HepG2 (cell line): ENCODE results near the gene HSPB6. TPM values are rescaled to one million over a fixed set of nuclear protein-coding genes. Genes with fewer than 3 reads are reported as not detected.

ENCODE experiments used
- ATAC-seq: fragments of 200-7000 bp; cut with Tn5 transposase; 3 replicates; pipeline ENCODE4 v1.9.1; 2020; ENCODE audit warnings: mild to moderate bottlenecking, moderate library complexity
- BruUV-seq: library from RNA; stranded (reverse); fragments of 400-500 nt; replicated peaks from 2 replicates; lab custom pipeline; 2021; lab: Mats Ljungman, UMichigan
- CTCF ChIA-PET: fragments of 300-600 bp; formaldehyde crosslinking; extraction: SDS; loops from one replicate; lab custom pipeline; 2021; ENCODE audit warnings: low total read pairs, inconsistent platforms, low intra/inter-chr PET ratio; lab: Yijun Ruan, JAX
- POLR2A ChIA-PET: fragments of 350-600 bp; sonication (Branson Sonifier 250); formaldehyde crosslinking; loops from one replicate; lab custom pipeline; 2020; ENCODE audit warnings: antibody characterized with exemption, inconsistent platforms; lab: Yijun Ruan, JAX
- DNase-seq: peaks from one replicate; pipeline ENCODE4 v3.0.0-alpha.2; 2015; ENCODE audit warnings: low spot score
- FAIRE-seq: peaks from 3 replicates; lab custom pipeline; 2011; peaks lifted over from hg19 to GRCh38; lab: Jason Lieb, UNC
- H2AFZ ChIP-seq: one replicate; pipeline ENCODE4 v1.6.1; 2011; ENCODE audit warnings: low read length, inconsistent platforms
- H3K27ac ChIP-seq: fragments of 300-600 bp; 3 replicates; pipeline ENCODE4 v1.8.0; 2011; ENCODE audit warnings: mixed run types, mild to moderate bottlenecking, mixed read lengths, low read length, inconsistent platforms; ENCODE audit not compliant: insufficient read depth; ENCODE audit errors: extremely low read length
- H3K27me3 ChIP-seq, 2 experiments: fragments of 200-600 bp in 1 of 2; 2 replicates in 1 of 2; 3 replicates in 1 of 2; pipeline versions ENCODE4 v1.6.0 to v1.8.0; 2011; ENCODE audit warnings: low read length in 2 of 2, mild to moderate bottlenecking in 2 of 2, moderate library complexity in 2 of 2, inconsistent platforms in 1 of 2; ENCODE audit not compliant: insufficient read depth in 2 of 2, control insufficient read depth in 1 of 2
- H3K36me3 ChIP-seq, 2 experiments: fragments of 200-600 bp in 1 of 2; replicated peaks in 1 of 2; 2 replicates in 1 of 2; 3 replicates in 1 of 2; pipeline versions ENCODE4 v1.5.1 to v1.8.0; 2011; ENCODE audit warnings: low read length in 2 of 2, inconsistent platforms in 1 of 2; ENCODE audit not compliant: insufficient read depth in 2 of 2, control insufficient read depth in 1 of 2
- H3K4me1 ChIP-seq: 2 replicates; pipeline ENCODE4 v1.5.1; 2012; ENCODE audit warnings: low read length, inconsistent platforms; ENCODE audit not compliant: insufficient read depth
- H3K4me2 ChIP-seq: 2 replicates; pipeline ENCODE4 v1.6.0; 2011; ENCODE audit warnings: low read depth, low read length, inconsistent platforms
- H3K4me3 ChIP-seq, 3 experiments: fragments of 200-600 bp in 1 of 3; sonication (generic), shearing (Covaris generic) in 1 of 3; replicated peaks in 1 of 3; 2 replicates each; pipeline ENCODE4 v1.5.1; 2011 to 2016; ENCODE audit warnings: low read length in 3 of 3, inconsistent platforms in 2 of 3, low read depth in 2 of 3, mild to moderate bottlenecking in 2 of 3, control low read depth in 1 of 3, mixed read lengths in 1 of 3; ENCODE audit not compliant: insufficient read depth in 1 of 3
- H3K79me2 ChIP-seq: one replicate; pipeline ENCODE4 v1.6.1; 2011; ENCODE audit warnings: low read length, inconsistent platforms; ENCODE audit not compliant: insufficient read depth
- H3K9ac ChIP-seq: 2 replicates; pipeline ENCODE4 v1.6.0; 2011; ENCODE audit warnings: mild to moderate bottlenecking, low read depth, low read length, inconsistent platforms; ENCODE audit not compliant: insufficient read depth
- H3K9me3 ChIP-seq: 2 replicates; pipeline ENCODE4 v1.5.1; 2012; ENCODE audit warnings: mild to moderate bottlenecking, low read length
- H4K20me1 ChIP-seq: 2 replicates; pipeline ENCODE4 v1.6.0; 2011; ENCODE audit warnings: inconsistent platforms, mild to moderate bottlenecking, low read length, moderate library complexity; ENCODE audit not compliant: insufficient read depth
- HDAC6 ChIP-seq: fragments of 200-600 bp; sonication (generic); IDR thresholded peaks from 2 replicates; pipeline ENCODE4 v1.7.0; 2017; ENCODE audit warnings: mild to moderate bottlenecking, antibody characterized with exemption, low read length, low read depth
- HMG20A ChIP-seq: IDR thresholded peaks from 2 replicates; pipeline ENCODE4 v1.6.1; 2016; ENCODE audit warnings: borderline replicate concordance
- POLR2G ChIP-seq: fragments of 200-400 bp; formaldehyde crosslinking; IDR thresholded peaks from 2 replicates; pipeline ENCODE4 v1.6.1; 2018; ENCODE audit warnings: mild to moderate bottlenecking, low read depth, low read length, moderate library complexity
- SCMH1 ChIP-seq: sonication (generic); formaldehyde crosslinking; IDR thresholded peaks from 2 replicates; pipeline ENCODE4 v1.9.0; 2021; ENCODE audit warnings: missing genetic modification reagents, mild to moderate bottlenecking, borderline replicate concordance
- ZBTB8A ChIP-seq: sonication (generic); formaldehyde crosslinking; IDR thresholded peaks from 2 replicates; pipeline ENCODE4 v1.4.0; 2020; ENCODE audit warnings: mild to moderate bottlenecking, low read depth, missing genetic modification reagents, borderline replicate concordance
- ZNF205 ChIP-seq: IDR thresholded peaks from 2 replicates; pipeline ENCODE4 v1.6.1; 2018; ENCODE audit warnings: missing biosample characterization, missing genetic modification reagents
- ZNF256 ChIP-seq: sonication (generic); formaldehyde crosslinking; conservative IDR thresholded peaks from 2 replicates; pipeline ENCODE4 v1.4.0; 2020; ENCODE audit warnings: missing genetic modification reagents
- WGBS: methylation state at CpG from one replicate; pipeline ENCODE4 v1.1.6; 2017; ENCODE audit warnings: low lambda C conversion rate; 5-methylcytosine and 5-hydroxymethylcytosine counted together
- in situ Hi-C: cut with HindIII; loops from 2 replicates; pipeline ENCODE4 v1.10.0; 2017; ENCODE audit warnings: low pct_unique_long_range_greater_than_20kb; ENCODE audit not compliant: extremely low pct_ligation_motif_present
- intact Hi-C: fragments of 100-400 bp; cut with micrococcal nuclease; formaldehyde crosslinking; loops from one replicate; pipeline ENCODE4 v1.10.0; 2022; ENCODE audit not compliant: unreplicated experiment
- polyA plus RNA-seq, 8 experiments: library from polyadenylated mRNA; depleted of rRNA in 3 of 8; stranded (reverse) in 7 of 8; unstranded in 1 of 8; fragments of >200 nt; fragmentation: Illumina TruSeq in 4 of 8; extraction: Trizol in 4 of 8; gene quantifications; 2 replicates each; pipeline versions ENCODE4 v1.2.1 to v1.2.3, GENCODE V29; 2011 to 2016; ENCODE audit warnings: low read depth in 4 of 8, missing spikeins in 1 of 8, mixed read lengths in 1 of 8; ENCODE audit not compliant: insufficient read depth in 1 of 8
- total RNA-seq, 5 experiments: library from RNA; depleted of rRNA; stranded (reverse); fragments of >200 nt; fragmentation: Illumina TruSeq; extraction: Trizol; gene quantifications; 2 replicates each; pipeline ENCODE4 v1.2.3, GENCODE V29; 2016; ENCODE audit warnings: low read depth in 1 of 5
- TF ChIP-seq, protein P1 (sequence below): sonication (generic); formaldehyde crosslinking; IDR thresholded peaks from 2 replicates; pipeline ENCODE4 v1.8.0; 2022; ENCODE audit warnings: missing genetic modification reagents, mild to moderate bottlenecking, moderate library complexity, borderline replicate concordance
- TF ChIP-seq, protein P2 (sequence below): sonication (generic); formaldehyde crosslinking; conservative IDR thresholded peaks from 2 replicates; pipeline ENCODE4 v1.4.0; 2020; ENCODE audit warnings: missing genetic modification reagents

HSPB6 gene
- total and polyA plus RNA-seq, 2 of the 13 experiments (the other 11 are each of a cell fraction or from before 2014, with no cell fraction given) = 0.18 TPM; not detected in 1

DNA sequence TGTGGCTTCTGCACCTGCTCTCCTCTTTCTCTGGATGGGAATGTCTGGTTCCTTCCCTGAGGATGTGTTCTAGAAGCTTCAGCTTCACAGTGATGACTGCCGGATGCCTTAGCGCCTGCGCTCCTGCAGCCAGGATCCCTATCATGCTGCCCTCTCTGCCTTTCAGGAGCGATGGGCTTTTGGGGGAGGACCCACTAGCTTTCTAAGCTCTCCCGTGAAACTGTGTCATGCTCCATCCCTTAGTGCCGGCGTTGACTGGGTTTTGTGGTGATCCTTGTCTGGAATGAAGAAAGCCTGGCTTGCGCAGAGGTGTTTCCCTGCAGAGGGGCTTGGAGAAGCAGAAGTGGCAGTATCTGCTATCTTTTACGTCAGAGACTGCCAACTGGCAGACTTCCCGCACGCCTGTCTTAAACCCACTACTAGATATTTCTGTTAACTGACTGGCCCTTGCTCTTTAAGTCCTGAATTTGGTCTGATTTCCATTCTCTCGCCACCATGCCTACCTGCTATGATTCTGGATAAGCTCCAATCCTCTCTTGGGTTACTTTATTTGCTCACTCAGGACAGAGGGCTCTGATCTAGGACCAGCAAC, 42.8 kb downstream of the HSPB6 start:
- Histone ChIP-seq H2AFZ (no peak overlapping the region), H3K4me2 (no peak overlapping the region), H3K4me3 (no peak overlapping the region), H3K79me2 (peaks cover 8% of the 10 kb centered on the region), H4K20me1 (peaks cover 6% of the 10 kb centered on the region), H3K27me3 (no peaks in the 10 kb centered on the region)
- intact Hi-C loops = no loop called here
- CTCF ChIA-PET = interaction anchor here (7.0 kb wide), 1 partner anchor 20 kb away, joined by 201 read pairs; no protein-coding TSS in a partner anchor
- no peak for ATAC-seq
- no peak for FAIRE-seq
- TF ChIP-seq ZBTB8A (CRISPR knock-in tag) (no peak), ZNF256 (CRISPR knock-in tag) (no peak), ZNF205 (CRISPR knock-in tag) (no peak), SCMH1 (CRISPR knock-in tag) (no peak), HMG20A (CRISPR knock-in tag) (no peak), HDAC6 (no peak), POLR2G (no peak)
- TF ChIP-seq, protein P1, sequence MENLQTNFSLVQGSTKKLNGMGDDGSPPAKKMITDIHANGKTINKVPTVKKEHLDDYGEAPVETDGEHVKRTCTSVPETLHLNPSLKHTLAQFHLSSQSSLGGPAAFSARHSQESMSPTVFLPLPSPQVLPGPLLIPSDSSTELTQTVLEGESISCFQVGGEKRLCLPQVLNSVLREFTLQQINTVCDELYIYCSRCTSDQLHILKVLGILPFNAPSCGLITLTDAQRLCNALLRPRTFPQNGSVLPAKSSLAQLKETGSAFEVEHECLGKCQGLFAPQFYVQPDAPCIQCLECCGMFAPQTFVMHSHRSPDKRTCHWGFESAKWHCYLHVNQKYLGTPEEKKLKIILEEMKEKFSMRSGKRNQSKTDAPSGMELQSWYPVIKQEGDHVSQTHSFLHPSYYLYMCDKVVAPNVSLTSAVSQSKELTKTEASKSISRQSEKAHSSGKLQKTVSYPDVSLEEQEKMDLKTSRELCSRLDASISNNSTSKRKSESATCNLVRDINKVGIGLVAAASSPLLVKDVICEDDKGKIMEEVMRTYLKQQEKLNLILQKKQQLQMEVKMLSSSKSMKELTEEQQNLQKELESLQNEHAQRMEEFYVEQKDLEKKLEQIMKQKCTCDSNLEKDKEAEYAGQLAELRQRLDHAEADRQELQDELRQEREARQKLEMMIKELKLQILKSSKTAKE (CRISPR knock-in tag) = no peak
- TF ChIP-seq, protein P2, sequence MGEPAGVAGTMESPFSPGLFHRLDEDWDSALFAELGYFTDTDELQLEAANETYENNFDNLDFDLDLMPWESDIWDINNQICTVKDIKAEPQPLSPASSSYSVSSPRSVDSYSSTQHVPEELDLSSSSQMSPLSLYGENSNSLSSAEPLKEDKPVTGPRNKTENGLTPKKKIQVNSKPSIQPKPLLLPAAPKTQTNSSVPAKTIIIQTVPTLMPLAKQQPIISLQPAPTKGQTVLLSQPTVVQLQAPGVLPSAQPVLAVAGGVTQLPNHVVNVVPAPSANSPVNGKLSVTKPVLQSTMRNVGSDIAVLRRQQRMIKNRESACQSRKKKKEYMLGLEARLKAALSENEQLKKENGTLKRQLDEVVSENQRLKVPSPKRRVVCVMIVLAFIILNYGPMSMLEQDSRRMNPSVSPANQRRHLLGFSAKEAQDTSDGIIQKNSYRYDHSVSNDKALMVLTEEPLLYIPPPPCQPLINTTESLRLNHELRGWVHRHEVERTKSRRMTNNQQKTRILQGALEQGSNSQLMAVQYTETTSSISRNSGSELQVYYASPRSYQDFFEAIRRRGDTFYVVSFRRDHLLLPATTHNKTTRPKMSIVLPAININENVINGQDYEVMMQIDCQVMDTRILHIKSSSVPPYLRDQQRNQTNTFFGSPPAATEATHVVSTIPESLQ = no peak
- TF ChIP-seq, all 625 proteins: peak for 0
- Histone ChIP-seq H3K27ac (no peak overlapping the region), H3K4me1 (peaks cover 24% of the 10 kb centered on the region), H3K36me3 (no peaks in the 10 kb centered on the region), H3K9me3 (no peaks in the 10 kb centered on the region), H3K9ac (no peak overlapping the region)
- WGBS = 87% methylated on average over 11 of the region's 12 CpGs
- in situ Hi-C loops = no loop called here
- POLR2A ChIA-PET = interaction anchor here (5.0 kb wide), 1 partner anchor 11 kb away, joined by 23 read pairs; no protein-coding TSS in a partner anchor
- no TSS peak for BruUV-seq
- no peak for DNase-seq
